HCT116 (cell line): ENCODE data around the gene PSENEN. TPM values are rescaled to one million over a fixed set of nuclear protein-coding genes. Genes with fewer than 3 reads are reported as not detected.

ENCODE experiments used
- ATAC-seq: fragments of 200-7000 bp; cut with Tn5 transposase; 2 replicates; pipeline ENCODE4 v1.9.1; 2020; ENCODE audit warnings: mild to moderate bottlenecking, moderate library complexity
- BruUV-seq: library from RNA; stranded (reverse); fragments of 400-500 nt; replicated peaks from 2 replicates; lab custom pipeline; 2021; lab: Mats Ljungman, UMichigan
- CTCF ChIA-PET: fragments of 300-600 bp; sonication (Branson Sonifier 250); formaldehyde crosslinking; loops from one replicate; lab custom pipeline; 2021; ENCODE audit warnings: antibody characterized with exemption; lab: Charles Lee
- POLR2A ChIA-PET: fragments of 300-600, 350-600 bp; sonication (Branson Sonifier 250); formaldehyde crosslinking; loops from one replicate; lab custom pipeline; 2021; ENCODE audit warnings: antibody characterized with exemption; lab: Charles Lee
- RAD21 ChIA-PET, 2 experiments: fragments of 300-600 bp; sonication (Branson Sonifier 250); formaldehyde crosslinking; loops; one replicate each; lab custom pipeline; 2023; ENCODE audit warnings: low total read pairs in 2 of 2; ENCODE audit not compliant: uncharacterized antibody in 2 of 2, unreplicated experiment in 2 of 2, low non-redundant PET in 1 of 2; lab: Charles Lee
- DNase-seq: peaks from one replicate; pipeline ENCODE4 v3.0.0-alpha.2; 2010; ENCODE audit warnings: low read depth, low spot score
- H2AFZ ChIP-seq: fragments of 200-600 bp; shearing (Covaris generic), sonication (generic); 2 replicates; pipeline ENCODE4 v1.6.1; 2017; ENCODE audit warnings: low read depth, mixed run types, mixed read lengths, antibody characterized with exemption, low read length; ENCODE audit not compliant: poor library complexity, severe bottlenecking
- H3K27ac ChIP-seq: 2 replicates; pipeline ENCODE4 v1.5.1; 2012; ENCODE audit warnings: low read depth, low read length
- H3K27me3 ChIP-seq: fragments of 200-600 bp; sonication (generic); 2 replicates; pipeline ENCODE4 v1.6.1; 2016; ENCODE audit warnings: mixed run types, low read length, mixed read lengths; ENCODE audit not compliant: insufficient read depth
- H3K36me3 ChIP-seq, 2 experiments: fragments of 200-500 bp in 1 of 2; fragments of 200-600 bp in 1 of 2; sonication (Bioruptor generic) in 1 of 2; sonication (generic) in 1 of 2; 2 replicates each; pipeline versions ENCODE4 v1.5.1 to v1.6.1; 2014 to 2016; ENCODE audit warnings: low read length in 2 of 2, inconsistent platforms in 1 of 2, mixed read lengths in 1 of 2, mixed run types in 1 of 2; ENCODE audit not compliant: insufficient read depth in 2 of 2, control insufficient read depth in 1 of 2
- H3K4me1 ChIP-seq, 2 experiments: fragments of 200-600 bp in 1 of 2; sonication (generic) in 1 of 2; 2 replicates each; pipeline versions ENCODE4 v1.5.1 to v1.6.1; 2012 to 2017; ENCODE audit warnings: low read length in 2 of 2, inconsistent platforms in 1 of 2, mild to moderate bottlenecking in 1 of 2, mixed read lengths in 1 of 2, mixed run types in 1 of 2, moderate library complexity in 1 of 2; ENCODE audit not compliant: insufficient read depth in 2 of 2, control insufficient read depth in 1 of 2
- H3K4me2 ChIP-seq: fragments of 200-600 bp; sonication (generic); 2 replicates; pipeline ENCODE4 v1.6.1; 2017; ENCODE audit warnings: mixed run types, low read length, mixed read lengths
- H3K4me3 ChIP-seq, 2 experiments: fragments of 200-600 bp in 1 of 2; sonication (generic) in 1 of 2; replicated peaks in 1 of 2; 2 replicates each; pipeline ENCODE4 v1.5.1; 2011 to 2016; ENCODE audit warnings: low read length in 2 of 2, control low read depth in 1 of 2, low read depth in 1 of 2, mild to moderate bottlenecking in 1 of 2, mixed read lengths in 1 of 2, mixed run types in 1 of 2
- H3K79me2 ChIP-seq: fragments of 200-600 bp; sonication (generic); 2 replicates; pipeline ENCODE4 v1.6.1; 2017; ENCODE audit warnings: mild to moderate bottlenecking, mixed run types, low read length, moderate library complexity, mixed read lengths; ENCODE audit not compliant: insufficient read depth
- H3K9ac ChIP-seq: fragments of 200-600 bp; sonication (generic); 2 replicates; pipeline ENCODE4 v1.6.1; 2016; ENCODE audit warnings: low read length, mixed read lengths
- H3K9me2 ChIP-seq: fragments of 200-600 bp; sonication (generic), shearing (Covaris generic); 2 replicates; pipeline ENCODE4 v1.6.1; 2017; ENCODE audit warnings: mixed run types, mild to moderate bottlenecking, moderate library complexity; ENCODE audit not compliant: insufficient read depth
- H3K9me3 ChIP-seq, 2 experiments: fragments of 200-500 bp in 1 of 2; fragments of 200-600 bp in 1 of 2; sonication (Bioruptor generic) in 1 of 2; sonication (generic) in 1 of 2; 2 replicates each; pipeline ENCODE4 v1.6.1; 2014 to 2017; ENCODE audit warnings: low read length in 2 of 2, mixed read lengths in 2 of 2, inconsistent platforms in 1 of 2, low read depth in 1 of 2, mild to moderate bottlenecking in 1 of 2, mixed run types in 1 of 2, moderate library complexity in 1 of 2; ENCODE audit not compliant: control insufficient read depth in 1 of 2, insufficient read depth in 1 of 2
- H4K20me1 ChIP-seq: fragments of 200-600 bp; sonication (generic), shearing (Covaris generic); 2 replicates; pipeline ENCODE4 v1.6.1; 2017; ENCODE audit warnings: mixed run types, mild to moderate bottlenecking, moderate library complexity; ENCODE audit not compliant: insufficient read depth
- EZH2phosphoT487 ChIP-seq: fragments of 200-600 bp; IDR thresholded peaks from 2 replicates; pipeline ENCODE4 v1.6.1; 2018; ENCODE audit warnings: antibody characterized with exemption, borderline replicate concordance
- SIN3A ChIP-seq: IDR thresholded peaks from 2 replicates; pipeline ENCODE4 v1.6.1; 2012; ENCODE audit warnings: low read depth
- ZFX ChIP-seq: fragments of 450-650 bp; IDR thresholded peaks from 2 replicates; pipeline ENCODE4 v1.6.1; 2017
- intact Hi-C: fragments of 100-400 bp; cut with micrococcal nuclease; formaldehyde crosslinking; loops from 2 replicates; pipeline ENCODE4 v1.10.0; 2022
- total RNA-seq: library from RNA; stranded (reverse); gene quantifications from one replicate; pipeline ENCODE4 v1.2.1, GENCODE V29; 2021; ENCODE audit not compliant: unreplicated experiment
- TF ChIP-seq, protein P1 (sequence below): IDR thresholded peaks from 2 replicates; pipeline ENCODE4 v1.6.1; 2012; ENCODE audit warnings: low read depth

The PSENEN gene
- total RNA-seq, 1 experiment from 2014 or later = 55.3 TPM

DNA sequence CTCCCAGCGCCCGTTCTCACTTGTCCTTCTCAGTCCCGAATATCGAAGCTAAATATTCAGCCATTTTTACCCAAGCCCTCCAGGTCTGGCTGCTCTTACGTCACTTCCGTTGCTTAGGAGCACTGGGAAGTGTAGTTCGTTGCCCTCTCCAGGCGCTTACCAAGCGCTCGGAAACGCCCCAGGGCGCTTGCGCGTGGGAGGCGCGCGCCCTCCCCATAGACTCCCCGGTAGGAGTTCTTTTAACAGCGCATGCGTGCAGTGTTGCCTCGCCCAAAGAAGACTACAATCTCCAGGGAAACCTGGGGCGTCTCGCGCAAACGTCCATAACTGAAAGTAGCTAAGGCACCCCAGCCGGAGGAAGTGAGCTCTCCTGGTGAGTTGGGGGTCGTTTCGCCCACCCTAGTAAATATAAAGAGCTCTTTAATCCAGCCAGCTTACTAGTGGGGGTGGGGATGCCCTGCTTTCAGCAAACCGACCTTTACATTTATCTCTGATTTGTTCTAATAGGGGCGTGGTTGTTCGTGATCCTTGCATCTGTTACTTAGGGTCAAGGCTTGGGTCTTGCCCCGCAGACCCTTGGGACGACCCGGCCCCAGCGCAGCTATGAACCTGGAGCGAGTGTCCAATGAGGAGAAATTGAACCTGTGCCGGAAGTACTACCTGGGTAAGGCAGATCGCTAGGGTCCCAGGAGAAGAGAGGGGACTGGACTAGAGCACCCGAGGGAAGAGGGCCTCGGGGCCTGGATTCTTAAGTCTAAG is at the start of gene PSENEN, which contains the start of gene U2AF1L4 (continued):
- 0 out of 2 replicates have a peak, but pooled peaks have one; percentile 51 for TF ChIP-seq SIN3A
- TF ChIP-seq, protein P1, sequence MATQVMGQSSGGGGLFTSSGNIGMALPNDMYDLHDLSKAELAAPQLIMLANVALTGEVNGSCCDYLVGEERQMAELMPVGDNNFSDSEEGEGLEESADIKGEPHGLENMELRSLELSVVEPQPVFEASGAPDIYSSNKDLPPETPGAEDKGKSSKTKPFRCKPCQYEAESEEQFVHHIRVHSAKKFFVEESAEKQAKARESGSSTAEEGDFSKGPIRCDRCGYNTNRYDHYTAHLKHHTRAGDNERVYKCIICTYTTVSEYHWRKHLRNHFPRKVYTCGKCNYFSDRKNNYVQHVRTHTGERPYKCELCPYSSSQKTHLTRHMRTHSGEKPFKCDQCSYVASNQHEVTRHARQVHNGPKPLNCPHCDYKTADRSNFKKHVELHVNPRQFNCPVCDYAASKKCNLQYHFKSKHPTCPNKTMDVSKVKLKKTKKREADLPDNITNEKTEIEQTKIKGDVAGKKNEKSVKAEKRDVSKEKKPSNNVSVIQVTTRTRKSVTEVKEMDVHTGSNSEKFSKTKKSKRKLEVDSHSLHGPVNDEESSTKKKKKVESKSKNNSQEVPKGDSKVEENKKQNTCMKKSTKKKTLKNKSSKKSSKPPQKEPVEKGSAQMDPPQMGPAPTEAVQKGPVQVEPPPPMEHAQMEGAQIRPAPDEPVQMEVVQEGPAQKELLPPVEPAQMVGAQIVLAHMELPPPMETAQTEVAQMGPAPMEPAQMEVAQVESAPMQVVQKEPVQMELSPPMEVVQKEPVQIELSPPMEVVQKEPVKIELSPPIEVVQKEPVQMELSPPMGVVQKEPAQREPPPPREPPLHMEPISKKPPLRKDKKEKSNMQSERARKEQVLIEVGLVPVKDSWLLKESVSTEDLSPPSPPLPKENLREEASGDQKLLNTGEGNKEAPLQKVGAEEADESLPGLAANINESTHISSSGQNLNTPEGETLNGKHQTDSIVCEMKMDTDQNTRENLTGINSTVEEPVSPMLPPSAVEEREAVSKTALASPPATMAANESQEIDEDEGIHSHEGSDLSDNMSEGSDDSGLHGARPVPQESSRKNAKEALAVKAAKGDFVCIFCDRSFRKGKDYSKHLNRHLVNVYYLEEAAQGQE = no peak

DNA sequence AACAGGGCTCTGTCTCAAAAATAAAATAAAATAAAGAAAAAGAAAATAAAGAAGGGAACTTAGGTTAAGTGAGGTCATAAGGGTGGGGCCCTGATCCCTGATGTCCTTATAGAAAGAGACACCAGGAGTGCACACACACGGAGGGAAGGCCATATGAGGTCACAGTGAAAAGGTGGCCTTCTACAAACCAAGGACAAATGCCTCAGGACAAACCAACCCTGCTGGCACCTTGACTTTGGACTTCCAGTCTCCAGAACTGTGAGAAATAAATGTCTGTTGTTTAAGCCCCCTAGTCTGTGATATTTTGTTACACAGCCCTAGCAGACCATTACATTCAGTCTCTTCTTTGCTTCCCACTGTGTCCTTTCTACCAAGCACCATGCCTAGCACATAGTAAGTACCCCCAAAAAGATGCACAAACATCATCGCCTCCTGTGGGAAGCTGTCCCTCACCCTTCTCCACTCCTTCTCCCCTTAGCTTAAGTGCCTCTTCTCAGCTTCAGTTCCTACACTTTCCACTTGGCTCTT is 49.5 kb upstream of the PSENEN start:
- Histone ChIP-seq H3K27me3 (no peaks in the 10 kb centered on the region), H3K9me3 (no peaks in the 10 kb centered on the region), H2AFZ (no peak overlapping the region), H3K9me2 (no peaks in the 10 kb centered on the region), H3K4me1 (peaks cover 5 to 9% of the 10 kb centered on the region in 2 experiments; a peak in 2 of 4 replicates), H3K79me2 (no peaks in the 10 kb centered on the region), H3K4me3 (no peak overlapping the region), H3K36me3 (no peaks in the 10 kb centered on the region), H3K4me2 (no peak overlapping the region), H4K20me1 (no peaks in the 10 kb centered on the region), H3K27ac (no peak overlapping the region), H3K9ac (no peak overlapping the region)
- ChIA-PET CTCF (interaction anchor here (1.1 to 1.6 kb wide), 2 partner anchors 15 to 124 kb away, joined by 3 to 4 read pairs; no protein-coding TSS in a partner anchor), RAD21 (no interaction called here), POLR2A (no interaction called here)
- ATAC-seq = no peak
- no peak for DNase-seq
- TF ChIP-seq EZH2phosphoT487 (no peak), ZFX (no peak)
- intact Hi-C loops = no loop called here
- BruUV-seq = no TSS peak
